HG02943 (cell line): ENCODE data around the gene RORC.
"Not testable (repeated sequence)": the region's sequence is repeated elsewhere in the genome, so short reads cannot be mapped to it uniquely, and the experiment has no call there.

Experiments used
- ATAC-seq: cut with Tn5 transposase; IDR thresholded peaks from one replicate; pipeline ENCODE4 v1.9.1; 2021; ENCODE audit warnings: mild to moderate bottlenecking, low read depth, moderate library complexity; ENCODE audit not compliant: unreplicated experiment

RORC gene

GRCh38 chr1:151780736-151781135 is 50.9 kb downstream of the RORC start:
- ATAC-seq, result not testable (repeated sequence)

GRCh38 chr1:151779852-151780251 is 51.8 kb downstream of the RORC start:
- no peak for ATAC-seq

- no peak for ATAC-seq
Observed at GRCh38 chr1:151777317-151777716, 54.3 kb downstream of the RORC start.

DNA sequence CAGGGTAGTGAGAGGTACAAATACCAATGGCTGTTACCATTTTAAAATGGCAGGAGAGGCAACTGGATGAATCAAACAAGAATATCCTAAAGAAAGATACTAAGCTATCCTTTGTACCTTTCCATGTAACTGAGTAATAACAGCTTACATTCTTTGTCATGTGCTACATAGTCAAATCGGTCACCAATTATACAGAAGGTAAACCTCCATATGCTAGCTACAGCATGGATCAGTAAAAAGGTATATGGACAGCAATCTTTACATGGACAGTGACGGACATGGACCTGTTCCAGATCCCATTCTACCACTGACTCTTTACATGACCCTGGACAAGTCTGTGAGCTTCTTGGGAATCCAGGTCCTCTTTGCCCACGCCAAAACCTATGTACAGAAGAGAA is 54.9 kb downstream of the RORC start:
- no peak for ATAC-seq

GRCh38 chr1:151775894-151776664 is 55.5 kb downstream of the RORC start:
- ATAC-seq, result no peak

DNA sequence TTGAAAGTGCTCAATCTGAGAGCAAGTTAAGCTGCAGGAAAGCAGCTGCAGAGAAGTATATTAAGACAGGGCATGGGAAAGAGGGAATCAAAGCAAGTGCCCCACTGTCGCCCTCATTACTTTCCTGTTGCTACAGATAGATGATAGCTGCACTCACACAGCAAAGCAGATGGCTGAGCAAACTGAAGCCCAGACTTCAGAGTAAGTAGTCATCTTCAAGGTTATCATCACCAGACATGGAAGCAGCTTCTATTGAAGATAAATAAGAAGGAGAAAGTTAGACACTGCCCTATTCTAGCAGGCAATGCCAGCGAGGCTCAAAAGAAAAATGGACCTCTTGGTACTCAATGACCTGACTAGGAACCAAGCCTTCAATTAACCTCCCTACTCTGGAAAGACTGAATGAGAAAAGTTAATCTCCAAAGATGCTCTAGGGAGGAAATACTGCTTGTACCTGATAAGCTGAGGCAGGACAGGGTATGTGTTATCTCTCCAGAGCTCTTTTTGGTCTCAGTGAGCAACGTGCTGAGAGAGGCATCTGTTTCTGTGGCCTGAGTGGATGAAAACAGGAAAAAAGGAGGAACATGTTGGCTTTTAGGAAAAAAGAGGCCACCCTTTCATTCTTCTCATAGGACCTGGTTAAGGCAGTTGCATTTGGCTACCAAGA is 57.2 kb downstream of the RORC start:
- ATAC-seq, result no peak

DNA sequence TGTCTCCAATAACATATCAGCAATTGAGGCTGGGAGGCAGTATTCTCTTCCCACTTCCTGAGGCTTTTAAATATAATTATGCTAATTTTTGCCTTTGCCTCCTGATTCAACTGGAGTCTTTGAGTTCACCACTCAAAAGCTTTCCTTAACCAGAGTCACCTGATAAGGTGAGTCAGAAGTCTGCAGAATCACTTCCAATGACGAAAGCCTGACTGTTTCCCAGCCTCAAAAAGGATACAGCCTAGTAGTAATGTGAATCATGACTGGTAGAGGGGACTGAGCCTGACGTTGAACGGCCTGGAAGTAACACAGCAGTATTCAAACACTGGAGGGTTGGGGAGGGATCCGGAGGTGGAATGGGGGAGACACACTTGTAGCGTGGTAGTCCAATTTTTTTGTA is 57.9 kb downstream of the RORC start:
- ATAC-seq, result no peak

GRCh38 chr1:151769270-151769669 is 62.3 kb downstream of the RORC start:
- ATAC-seq, result not testable (repeated sequence)

GRCh38 chr1:151768351-151769066 is 63.1 kb downstream of the RORC start:
- ATAC-seq, result not testable (repeated sequence)

GRCh38 chr1:151763990-151764389 is 67.6 kb downstream of the RORC start:
- no peak for ATAC-seq

- ATAC-seq, result peak; percentile 93
Observed at GRCh38 chr1:151762941-151763921, 68.4 kb downstream of the RORC start, which contains the start of gene MRPL9. Gene MRPL9, minus strand, starts transcription at chr1:151763496. Its CDS starts 17 bp downstream, at chr1:151763479.

GRCh38 chr1:151760597-151761385 is 70.8 kb downstream of the RORC start:
- ATAC-seq, result no peak

DNA sequence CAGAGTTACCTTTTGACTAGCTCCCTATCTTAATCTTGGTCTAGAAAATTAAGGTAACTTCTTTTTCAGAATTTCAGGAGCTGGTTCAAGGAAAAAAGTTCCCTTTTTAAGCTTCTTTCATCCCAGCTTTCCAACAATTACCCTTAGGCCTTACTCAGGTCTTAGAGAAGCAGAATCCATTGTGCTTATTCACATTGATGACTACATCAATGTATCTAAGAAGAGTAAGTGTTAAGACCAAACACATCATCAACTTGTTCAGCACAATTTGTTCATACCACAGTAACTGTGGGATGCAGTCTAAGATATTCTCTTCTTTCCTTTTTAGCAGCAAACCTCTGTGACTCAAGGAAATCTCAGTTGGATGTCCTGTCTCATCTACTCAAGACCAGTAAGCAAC is 72.4 kb downstream of the RORC start:
- ATAC-seq, result no peak

DNA sequence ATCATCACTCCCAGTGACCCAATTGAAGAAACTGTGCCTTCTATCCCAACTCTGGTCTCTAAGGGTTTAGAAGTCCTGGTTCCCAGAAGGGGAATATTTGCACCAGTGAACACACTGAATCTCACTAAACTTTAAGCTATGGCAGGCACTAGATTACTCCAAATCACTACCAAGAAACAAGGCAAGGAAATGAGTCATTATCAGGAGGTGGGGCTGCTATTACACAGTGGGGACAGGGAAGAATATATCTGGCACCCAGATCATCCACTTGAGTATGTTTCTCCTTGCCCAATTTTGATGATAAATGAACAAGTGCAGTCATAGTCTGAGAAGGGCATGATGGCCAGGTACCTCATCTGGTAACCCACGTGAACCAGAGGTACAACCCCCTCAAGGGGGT is 75.3 kb downstream of the RORC start:
- no peak for ATAC-seq
